HG03565 (cell line): ENCODE measurements around the gene MDM1.

Source experiments
- ATAC-seq: cut with Tn5 transposase; IDR thresholded peaks from one replicate; pipeline ENCODE4 v1.9.1; 2021; ENCODE audit warnings: mild to moderate bottlenecking, moderate library complexity; ENCODE audit not compliant: unreplicated experiment

Gene MDM1

DNA sequence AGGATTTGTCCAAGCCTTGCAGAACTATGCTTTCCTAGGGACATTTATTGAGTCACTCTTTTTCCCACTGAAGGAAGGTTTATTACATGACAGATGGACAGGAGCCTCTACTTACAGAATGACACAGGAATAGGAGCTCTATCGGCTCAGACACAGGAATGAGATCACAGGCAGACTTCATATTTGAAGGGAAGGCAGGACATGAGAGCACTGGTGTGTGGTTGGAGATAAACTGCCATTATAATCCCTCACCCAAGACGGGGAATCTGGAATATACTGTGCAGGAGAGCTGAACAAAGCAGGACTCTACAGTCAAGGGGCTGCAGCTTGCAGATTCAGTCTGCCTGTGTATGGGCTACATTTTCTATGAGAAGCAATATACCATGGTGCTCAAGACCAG is 51.9 kb downstream of the MDM1 start:
- ATAC-seq: no peak

DNA sequence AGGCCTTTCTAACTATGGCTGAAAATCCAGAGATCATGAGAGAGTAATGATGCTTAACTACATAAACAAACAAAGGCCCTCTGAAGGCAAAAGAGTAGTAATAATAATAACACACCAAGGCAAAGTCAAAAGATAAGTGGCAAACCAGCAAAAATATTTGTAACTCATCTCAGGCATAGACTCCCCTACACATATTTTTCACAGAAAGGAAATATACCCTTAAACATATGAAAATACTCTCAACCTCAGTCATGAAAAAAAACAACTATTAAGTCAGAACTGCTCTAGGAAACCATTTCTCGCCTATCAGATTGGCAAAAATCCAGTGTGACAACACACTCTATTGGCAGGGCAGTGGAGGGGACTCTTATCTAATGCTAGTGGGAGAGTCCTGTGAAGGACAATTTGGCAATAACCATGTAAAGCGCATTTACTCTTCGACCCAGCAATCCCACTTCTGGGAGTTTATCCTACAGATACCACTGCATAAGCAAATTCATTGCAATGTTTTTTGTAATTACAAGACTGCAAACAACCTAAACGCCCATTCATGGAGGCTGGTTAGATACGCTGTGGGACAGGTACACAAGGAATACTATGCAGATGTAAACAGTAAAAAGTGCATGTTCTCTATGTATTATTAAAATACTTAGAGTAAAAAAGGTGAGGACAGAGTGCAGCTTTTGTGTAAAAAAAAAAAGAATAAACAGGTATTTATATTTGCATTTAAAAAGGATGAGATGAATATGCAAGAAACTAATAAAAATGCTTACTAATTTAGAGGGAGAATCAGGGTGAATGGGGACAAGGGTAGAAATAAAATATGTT is 52.7 kb downstream of the MDM1 start:
- no peak for ATAC-seq

- no peak for ATAC-seq
Measured at GRCh38 chr12:68276402-68276930, 55.7 kb downstream of the MDM1 start.

DNA sequence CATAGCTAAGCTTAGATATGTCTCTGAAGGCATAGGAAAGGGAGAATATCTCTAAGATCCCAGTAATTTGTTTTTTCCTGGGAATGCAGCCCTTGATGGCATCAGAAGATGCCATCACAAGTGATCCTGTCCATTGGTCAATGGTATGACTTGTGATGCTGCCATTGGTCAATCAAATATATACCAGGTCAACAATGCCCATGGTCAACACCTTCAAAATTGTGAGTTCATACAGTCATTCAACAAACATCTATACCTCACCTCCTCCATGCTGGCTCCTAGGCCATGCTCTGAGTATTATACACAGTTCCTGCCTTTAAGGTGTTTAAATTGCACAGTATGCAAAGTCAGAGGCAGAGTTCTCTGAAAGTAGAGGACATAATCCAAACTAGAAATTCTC is 59.4 kb downstream of the MDM1 start:
- ATAC-seq: no peak

DNA sequence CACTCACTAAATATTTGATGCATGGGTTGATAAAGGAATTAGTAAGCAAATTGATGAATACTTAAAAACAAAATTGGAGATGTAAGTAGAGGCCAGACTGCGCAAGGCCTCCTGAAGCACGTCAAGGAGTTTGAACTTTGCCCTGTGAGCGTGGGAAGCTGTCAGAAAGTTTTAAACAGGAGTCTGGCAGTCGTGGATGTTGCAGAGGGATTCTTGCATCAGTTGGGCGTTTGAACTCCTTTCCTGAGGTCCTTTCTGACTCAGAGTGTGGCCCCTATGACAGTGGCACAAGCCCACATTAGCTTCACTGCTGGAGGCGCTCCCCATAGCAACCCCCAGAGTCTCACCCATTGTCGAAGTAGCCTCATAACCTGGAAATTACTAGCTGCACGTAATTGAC is 60.8 kb downstream of the MDM1 start:
- ATAC-seq: no peak

DNA sequence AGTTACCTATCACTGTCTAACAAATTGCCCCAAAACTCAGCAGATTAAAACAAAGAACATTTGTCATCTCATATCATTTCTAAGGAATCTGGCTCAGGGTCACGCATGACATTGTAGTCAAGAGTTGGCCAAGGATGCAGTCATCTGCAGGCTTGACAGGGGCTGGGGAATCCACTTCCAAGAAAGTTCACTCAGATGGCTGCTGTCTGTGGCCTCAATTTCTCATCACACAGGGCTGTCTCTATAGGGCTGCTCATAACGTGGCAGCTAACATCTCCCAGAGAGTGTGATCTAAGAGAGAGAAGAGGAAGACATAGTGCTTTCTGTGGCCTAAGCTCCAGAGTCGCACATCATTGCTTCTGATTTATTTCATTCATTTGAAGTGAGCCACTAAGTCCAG is 61.8 kb downstream of the MDM1 start:
- ATAC-seq: no peak

DNA sequence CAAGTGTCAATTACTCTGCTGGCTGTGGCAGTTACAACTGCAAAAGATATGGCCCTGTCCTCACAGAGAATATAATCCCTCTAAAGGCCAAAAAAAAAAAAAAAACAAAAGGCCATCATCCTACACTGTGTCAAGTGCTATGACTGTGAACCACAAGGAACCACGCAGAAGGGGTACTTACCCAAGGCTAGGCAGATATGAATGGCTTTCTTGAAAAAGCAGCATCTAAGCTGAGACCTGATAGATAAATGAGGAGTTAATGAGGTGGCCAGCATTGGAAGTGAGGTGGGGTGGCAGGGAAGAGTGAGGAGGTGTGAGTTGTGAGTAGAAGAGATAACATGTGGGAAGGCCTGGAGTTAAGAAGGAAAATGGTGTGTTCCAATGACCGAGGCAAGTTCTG is 62.4 kb downstream of the MDM1 start:
- ATAC-seq: no peak

- no peak for ATAC-seq
Measured at GRCh38 chr12:68268967-68269366, 63.2 kb downstream of the MDM1 start.

GRCh38 chr12:68267892-68268396 is 64.2 kb downstream of the MDM1 start:
- ATAC-seq: no peak

- ATAC-seq: no peak
Measured at GRCh38 chr12:68264857-68265256, 67.3 kb downstream of the MDM1 start.

GRCh38 chr12:68264158-68264855 is 67.9 kb downstream of the MDM1 start:
- ATAC-seq: no peak

DNA sequence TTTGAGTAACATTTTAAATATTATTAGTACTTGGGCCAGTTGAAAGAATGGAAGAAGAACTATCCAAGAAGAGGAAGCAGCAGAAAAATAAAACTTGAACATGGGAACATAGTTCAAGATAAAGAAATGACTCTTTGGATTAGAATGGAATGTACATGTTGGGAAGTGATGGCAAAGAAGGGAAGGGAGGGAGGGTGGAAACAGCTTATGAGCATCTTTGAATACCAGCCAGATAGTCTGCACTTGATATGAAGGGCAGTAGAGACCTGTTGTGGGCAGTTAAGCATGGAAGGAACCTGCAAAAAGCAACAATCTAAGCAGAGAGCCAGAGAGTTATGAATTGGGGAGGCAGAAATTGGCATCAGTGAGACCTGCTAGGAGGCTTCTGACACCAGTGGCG is 68.8 kb downstream of the MDM1 start:
- ATAC-seq: no peak

GRCh38 chr12:68261896-68262295 is 70.3 kb downstream of the MDM1 start:
- ATAC-seq: no peak

- ATAC-seq: no peak
Measured at GRCh38 chr12:68260153-68260552, 72.0 kb downstream of the MDM1 start.

DNA sequence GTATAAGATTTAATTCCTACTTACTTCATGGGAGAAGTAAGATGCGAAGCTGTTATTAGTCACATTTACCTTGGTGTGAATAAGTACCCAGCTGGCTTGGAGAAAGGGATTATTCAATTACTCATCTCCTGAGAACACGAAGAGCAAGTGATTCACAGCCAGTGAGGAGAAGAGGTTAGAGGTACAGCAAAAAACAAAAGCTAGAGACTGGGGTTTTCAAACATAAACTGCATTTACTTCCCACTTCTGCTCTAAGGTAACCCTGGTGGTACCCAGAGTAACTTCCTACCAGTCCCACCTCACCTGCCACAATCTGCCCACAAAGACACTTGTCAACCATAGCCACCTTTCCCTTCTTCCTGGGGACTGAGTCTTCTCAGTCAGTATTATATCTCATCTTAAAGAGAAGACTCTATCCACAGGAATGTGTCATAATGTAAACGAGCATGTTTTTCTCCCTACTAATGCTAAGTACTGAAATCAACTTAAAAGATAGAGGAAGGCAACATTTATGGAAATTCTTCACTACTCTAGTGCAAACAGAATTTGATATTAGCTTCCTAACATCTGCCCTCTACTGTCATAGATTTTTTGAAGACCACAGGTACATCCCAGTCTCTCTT is 72.7 kb downstream of the MDM1 start:
- no peak for ATAC-seq

- no peak for ATAC-seq
Measured at GRCh38 chr12:68253504-68253903, 78.7 kb downstream of the MDM1 start, which contains the start of gene IL22. Gene IL22, minus strand, starts transcription at chr12:68253604. Its CDS starts 156 bp downstream, at chr12:68253448.

DNA sequence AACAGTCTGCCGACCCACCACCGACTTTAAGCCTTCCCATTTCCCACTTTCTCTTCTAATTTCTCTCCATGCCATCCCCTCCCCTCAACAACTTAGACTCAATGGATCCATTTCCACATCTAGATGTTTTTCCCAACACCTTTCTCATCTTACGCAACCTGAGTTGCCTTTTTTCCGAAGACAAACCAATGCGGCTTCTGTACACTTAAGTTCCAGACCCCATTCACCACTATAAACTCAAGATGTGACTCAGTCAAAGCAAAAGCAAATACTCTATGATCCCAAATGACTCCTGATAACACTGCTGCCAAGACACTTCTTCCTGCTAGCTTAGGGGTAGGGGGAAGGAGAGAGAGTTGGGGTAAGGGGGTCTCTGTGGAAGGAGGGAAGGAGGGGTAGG is 80.1 kb downstream of the MDM1 start:
- ATAC-seq: no peak

DNA sequence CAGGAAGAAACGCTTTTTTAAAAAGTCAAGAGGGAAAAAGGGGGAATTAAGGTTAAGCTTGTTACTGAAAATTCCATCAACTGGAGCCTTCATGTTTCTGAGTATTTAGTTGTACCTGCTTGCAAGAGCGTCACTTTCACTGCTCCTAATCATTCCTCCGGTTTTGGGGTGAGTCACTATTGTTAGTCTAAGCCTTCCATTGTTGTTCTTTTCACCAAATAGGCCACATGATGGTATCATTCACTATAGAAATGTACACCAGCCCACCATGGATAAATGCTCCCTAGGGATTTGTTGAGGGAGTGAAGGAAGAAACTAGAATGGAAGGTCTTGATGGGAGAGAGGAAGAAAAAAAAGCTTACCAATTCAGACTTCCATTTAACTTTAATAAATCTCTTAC is 81.7 kb downstream of the MDM1 start:
- no peak for ATAC-seq

DNA sequence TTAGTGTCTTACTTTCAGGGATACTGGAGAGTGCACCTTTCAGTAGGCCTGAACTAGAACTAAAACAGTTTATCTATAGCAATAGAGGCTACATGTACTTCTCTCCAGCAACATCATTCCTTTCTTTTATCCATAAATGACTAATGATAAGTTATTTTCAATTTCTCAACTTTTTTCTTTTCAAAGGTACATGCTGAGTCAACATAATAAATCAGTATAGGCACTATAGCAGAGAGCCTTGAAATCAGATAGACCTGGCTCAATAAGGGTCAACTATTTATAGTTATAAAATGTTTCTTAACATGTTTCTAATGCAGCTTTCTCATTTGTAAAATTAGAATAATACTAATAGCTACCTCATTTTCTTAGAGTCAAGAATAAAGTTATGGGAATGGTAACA is 84.4 kb downstream of the MDM1 start:
- ATAC-seq: no peak

DNA sequence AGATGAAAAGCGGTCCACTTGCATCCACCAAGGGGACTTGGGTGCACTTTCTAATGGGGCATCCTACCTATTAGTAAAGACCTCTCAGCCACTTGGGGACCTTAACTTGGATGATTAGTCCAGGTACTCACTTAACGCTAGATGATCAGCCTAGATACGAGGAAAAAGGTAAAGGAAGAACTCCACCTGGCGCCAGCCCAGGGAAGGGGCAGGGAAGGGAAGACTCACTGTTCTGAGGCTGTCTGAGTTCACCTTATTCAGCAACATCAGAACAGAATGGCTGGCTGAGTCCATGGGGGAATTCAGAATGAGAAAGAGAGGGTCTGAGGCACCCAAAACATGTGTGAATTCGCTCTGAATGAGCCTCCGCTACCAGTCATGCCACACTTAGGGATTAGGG is 85.8 kb downstream of the MDM1 start:
- ATAC-seq: no peak

DNA sequence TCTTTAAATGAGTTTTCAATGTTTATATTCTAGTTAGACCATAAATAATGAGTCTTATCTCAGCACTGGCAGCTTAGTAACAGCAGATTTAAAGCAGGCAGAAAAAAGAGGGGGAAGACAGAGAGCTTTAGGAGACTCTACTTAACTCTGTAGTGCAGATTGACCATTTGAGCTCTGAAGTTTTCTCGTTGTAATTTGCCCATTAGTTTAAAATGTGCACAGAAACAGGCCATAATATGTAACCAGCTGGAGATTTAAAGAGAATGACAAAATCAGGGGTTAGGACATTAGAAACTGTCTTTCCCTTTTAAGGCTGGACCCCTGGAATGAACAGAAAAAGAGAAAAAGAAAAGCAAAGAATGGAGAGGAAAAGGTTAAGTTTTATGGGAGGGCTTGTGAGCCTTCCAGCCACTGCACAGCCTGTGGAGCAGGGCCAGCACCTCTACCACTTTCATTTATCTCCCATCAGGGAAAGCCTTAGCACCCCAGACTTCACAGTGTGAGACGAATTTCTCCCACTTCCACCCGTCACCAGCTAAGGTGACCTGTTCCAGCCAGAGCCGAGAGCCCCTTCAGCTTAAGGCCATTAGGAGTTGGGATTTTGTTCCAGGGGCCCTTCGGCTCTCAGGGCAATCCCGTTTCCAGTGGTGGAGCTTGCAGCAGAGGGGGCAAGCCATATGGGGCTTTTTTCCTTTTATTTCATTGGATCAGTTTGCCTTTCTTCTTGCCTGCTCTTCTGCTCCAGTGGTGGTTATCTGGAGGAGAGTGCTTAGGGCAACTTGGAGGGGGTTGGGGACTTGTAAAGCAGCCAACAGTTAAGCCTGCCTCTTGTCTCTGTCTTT is 86.8 kb downstream of the MDM1 start:
- ATAC-seq: no peak
